ENCODE measurements around the gene MCM9. TPM values are rescaled to one million over a fixed set of nuclear protein-coding genes. Genes with fewer than 3 reads are reported as not detected.
A peak's percentile ranks its signal among the peaks of the same experiment; 100 is the strongest.

The MCM9 gene
- total and polyA plus RNA-seq, 2 of the 13 experiments (the other 11 are each of a cell fraction or from before 2014, with no cell fraction given), result 3.8 to 17.2 TPM

DNA sequence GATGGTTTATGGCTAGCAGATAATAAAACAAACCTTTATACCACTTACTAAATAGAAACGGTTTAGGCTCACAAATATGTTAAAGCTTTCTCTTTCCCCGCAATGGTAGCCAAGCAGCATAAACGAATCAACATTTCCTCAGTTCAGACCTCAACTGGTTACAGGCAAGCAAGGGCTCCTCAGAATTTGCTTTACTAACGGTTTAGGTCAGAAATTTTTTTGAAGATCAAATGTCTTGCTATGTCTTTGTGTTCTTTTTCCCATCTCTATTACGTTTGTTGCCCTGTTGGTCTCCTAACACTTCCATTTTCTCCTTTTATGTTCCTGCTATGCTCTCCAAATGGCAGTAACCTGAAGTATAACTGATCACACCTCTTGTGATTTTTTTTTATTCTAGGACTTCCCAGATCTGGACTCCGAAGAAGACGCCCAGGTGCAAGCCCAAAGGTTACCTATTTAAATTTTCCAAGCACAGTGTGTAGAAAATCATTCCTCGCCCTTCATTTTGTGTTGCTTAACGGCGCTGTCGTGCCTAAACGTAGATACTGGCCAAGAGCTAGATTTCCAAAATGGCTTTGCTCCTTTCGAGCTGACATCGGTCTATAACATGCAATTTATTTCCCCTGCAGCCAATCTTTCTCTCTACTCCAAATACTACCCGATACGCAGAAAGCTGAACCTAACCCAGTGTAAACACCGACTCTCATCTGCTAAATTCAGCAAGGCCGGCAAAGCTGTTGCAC is 41.7 kb downstream of the MCM9 start (continued):
- TF ChIP-seq, protein P1, sequence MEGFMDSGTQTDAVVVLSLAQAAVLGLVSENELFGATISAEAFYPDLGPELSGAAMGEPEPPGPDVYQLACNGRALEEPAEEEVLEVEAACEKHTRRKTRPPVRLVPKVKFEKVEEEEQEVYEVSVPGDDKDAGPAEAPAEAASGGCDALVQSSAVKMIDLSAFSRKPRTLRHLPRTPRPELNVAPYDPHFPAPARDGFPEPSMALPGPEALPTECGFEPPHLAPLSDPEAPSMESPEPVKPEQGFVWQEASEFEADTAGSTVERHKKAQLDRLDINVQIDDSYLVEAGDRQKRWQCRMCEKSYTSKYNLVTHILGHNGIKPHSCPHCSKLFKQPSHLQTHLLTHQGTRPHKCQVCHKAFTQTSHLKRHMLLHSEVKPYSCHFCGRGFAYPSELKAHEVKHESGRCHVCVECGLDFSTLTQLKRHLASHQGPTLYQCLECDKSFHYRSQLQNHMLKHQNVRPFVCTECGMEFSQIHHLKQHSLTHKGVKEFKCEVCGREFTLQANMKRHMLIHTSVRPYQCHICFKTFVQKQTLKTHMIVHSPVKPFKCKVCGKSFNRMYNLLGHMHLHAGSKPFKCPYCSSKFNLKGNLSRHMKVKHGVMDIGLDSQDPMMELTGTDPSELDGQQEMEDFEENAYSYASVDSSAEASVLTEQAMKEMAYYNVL (CRISPR knock-in tag; IDR thresholded peaks at IDR 0.05; ENCODE audit: borderline replicate concordance), result no peak
- TF ChIP-seq ASH2L (IDR thresholded peaks at IDR 0.05; ENCODE audit: insufficient read length, low read depth, low read length), result no peak
- TF ChIP-seq SIN3B (IDR thresholded peaks at IDR 0.05; ENCODE audit: low read length), result no peak
- TF ChIP-seq NFIC (IDR thresholded peaks at IDR 0.05; ENCODE audit: low read length), result no peak
- TF ChIP-seq, protein P2, sequence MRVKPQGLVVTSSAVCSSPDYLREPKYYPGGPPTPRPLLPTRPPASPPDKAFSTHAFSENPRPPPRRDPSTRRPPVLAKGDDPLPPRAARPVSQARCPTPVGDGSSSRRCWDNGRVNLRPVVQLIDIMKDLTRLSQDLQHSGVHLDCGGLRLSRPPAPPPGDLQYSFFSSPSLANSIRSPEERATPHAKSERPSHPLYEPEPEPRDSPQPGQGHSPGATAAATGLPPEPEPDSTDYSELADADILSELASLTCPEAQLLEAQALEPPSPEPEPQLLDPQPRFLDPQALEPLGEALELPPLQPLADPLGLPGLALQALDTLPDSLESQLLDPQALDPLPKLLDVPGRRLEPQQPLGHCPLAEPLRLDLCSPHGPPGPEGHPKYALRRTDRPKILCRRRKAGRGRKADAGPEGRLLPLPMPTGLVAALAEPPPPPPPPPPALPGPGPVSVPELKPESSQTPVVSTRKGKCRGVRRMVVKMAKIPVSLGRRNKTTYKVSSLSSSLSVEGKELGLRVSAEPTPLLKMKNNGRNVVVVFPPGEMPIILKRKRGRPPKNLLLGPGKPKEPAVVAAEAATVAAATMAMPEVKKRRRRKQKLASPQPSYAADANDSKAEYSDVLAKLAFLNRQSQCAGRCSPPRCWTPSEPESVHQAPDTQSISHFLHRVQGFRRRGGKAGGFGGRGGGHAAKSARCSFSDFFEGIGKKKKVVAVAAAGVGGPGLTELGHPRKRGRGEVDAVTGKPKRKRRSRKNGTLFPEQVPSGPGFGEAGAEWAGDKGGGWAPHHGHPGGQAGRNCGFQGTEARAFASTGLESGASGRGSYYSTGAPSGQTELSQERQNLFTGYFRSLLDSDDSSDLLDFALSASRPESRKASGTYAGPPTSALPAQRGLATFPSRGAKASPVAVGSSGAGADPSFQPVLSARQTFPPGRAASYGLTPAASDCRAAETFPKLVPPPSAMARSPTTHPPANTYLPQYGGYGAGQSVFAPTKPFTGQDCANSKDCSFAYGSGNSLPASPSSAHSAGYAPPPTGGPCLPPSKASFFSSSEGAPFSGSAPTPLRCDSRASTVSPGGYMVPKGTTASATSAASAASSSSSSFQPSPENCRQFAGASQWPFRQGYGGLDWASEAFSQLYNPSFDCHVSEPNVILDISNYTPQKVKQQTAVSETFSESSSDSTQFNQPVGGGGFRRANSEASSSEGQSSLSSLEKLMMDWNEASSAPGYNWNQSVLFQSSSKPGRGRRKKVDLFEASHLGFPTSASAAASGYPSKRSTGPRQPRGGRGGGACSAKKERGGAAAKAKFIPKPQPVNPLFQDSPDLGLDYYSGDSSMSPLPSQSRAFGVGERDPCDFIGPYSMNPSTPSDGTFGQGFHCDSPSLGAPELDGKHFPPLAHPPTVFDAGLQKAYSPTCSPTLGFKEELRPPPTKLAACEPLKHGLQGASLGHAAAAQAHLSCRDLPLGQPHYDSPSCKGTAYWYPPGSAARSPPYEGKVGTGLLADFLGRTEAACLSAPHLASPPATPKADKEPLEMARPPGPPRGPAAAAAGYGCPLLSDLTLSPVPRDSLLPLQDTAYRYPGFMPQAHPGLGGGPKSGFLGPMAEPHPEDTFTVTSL (CRISPR knock-in tag; IDR thresholded peaks at IDR 0.05; ENCODE audit: borderline replicate concordance), result no peak
- TF ChIP-seq ARNTL (CRISPR knock-in tag; IDR thresholded peaks at IDR 0.05), result no peak
- no peak for TF ChIP-seq SIX4 (CRISPR knock-in tag; IDR thresholded peaks at IDR 0.05)
- TF ChIP-seq SP1 (IDR thresholded peaks at IDR 0.05), result no peak
- no peak for TF ChIP-seq SP1 (CRISPR knock-in tag; IDR thresholded peaks at IDR 0.05)
- TF ChIP-seq HES4 (CRISPR knock-in tag; IDR thresholded peaks at IDR 0.05; ENCODE audit: borderline replicate concordance), result no peak
- TF ChIP-seq, protein P3, sequence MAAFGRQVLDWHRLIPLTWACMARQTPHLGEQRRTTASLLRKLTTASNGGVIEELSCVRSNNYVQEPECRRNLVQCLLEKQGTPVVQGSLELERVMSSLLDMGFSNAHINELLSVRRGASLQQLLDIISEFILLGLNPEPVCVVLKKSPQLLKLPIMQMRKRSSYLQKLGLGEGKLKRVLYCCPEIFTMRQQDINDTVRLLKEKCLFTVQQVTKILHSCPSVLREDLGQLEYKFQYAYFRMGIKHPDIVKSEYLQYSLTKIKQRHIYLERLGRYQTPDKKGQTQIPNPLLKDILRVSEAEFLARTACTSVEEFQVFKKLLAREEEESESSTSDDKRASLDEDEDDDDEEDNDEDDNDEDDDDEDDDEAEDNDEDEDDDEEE (CRISPR knock-in tag; IDR thresholded peaks at IDR 0.05), result no peak
- no peak for TF ChIP-seq GPN1 (CRISPR knock-in tag; IDR thresholded peaks at IDR 0.05; ENCODE audit: borderline replicate concordance)
- TF ChIP-seq, protein P4, sequence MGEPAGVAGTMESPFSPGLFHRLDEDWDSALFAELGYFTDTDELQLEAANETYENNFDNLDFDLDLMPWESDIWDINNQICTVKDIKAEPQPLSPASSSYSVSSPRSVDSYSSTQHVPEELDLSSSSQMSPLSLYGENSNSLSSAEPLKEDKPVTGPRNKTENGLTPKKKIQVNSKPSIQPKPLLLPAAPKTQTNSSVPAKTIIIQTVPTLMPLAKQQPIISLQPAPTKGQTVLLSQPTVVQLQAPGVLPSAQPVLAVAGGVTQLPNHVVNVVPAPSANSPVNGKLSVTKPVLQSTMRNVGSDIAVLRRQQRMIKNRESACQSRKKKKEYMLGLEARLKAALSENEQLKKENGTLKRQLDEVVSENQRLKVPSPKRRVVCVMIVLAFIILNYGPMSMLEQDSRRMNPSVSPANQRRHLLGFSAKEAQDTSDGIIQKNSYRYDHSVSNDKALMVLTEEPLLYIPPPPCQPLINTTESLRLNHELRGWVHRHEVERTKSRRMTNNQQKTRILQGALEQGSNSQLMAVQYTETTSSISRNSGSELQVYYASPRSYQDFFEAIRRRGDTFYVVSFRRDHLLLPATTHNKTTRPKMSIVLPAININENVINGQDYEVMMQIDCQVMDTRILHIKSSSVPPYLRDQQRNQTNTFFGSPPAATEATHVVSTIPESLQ (CRISPR knock-in tag; conservative IDR thresholded peaks at IDR 0.05), result no peak
- peak; percentile 76; the same call in 1 of the 2 replicates for TF ChIP-seq LCORL (IDR thresholded peaks at IDR 0.05)
- 0 out of 2 replicates have a peak, but pooled peaks have one; percentile 9 for TF ChIP-seq LCORL (CRISPR knock-in tag; IDR thresholded peaks at IDR 0.05)
- TF ChIP-seq EZH2 (conservative IDR thresholded peaks at IDR 0.05; ENCODE audit: low read depth, low read length), result no peak
- TF ChIP-seq, protein P5, sequence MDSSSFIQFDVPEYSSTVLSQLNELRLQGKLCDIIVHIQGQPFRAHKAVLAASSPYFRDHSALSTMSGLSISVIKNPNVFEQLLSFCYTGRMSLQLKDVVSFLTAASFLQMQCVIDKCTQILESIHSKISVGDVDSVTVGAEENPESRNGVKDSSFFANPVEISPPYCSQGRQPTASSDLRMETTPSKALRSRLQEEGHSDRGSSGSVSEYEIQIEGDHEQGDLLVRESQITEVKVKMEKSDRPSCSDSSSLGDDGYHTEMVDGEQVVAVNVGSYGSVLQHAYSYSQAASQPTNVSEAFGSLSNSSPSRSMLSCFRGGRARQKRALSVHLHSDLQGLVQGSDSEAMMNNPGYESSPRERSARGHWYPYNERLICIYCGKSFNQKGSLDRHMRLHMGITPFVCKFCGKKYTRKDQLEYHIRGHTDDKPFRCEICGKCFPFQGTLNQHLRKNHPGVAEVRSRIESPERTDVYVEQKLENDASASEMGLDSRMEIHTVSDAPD (CRISPR knock-in tag; IDR thresholded peaks at IDR 0.05), result no peak
